Uterus (tissue), 2 donors: ENCODE data around the gene REEP5.

Experiments
- POLR2A ChIP-seq, 2 donors: fragments of 450-650 bp; IDR thresholded peaks; one replicate each; pipeline ENCODE4 v1.6.1; 2016; ENCODE audit warnings: antibody characterized with exemption in 2 of 2, mild to moderate bottlenecking in 1 of 2, moderate library complexity in 1 of 2
- TF ChIP-seq, protein P1 (sequence below), 4 experiments: fragments of 200-600 bp in 2 of 4; fragments of 450-650 bp in 2 of 4; sonication (generic) in 2 of 4; IDR thresholded peaks; one replicate each; pipeline ENCODE4 v1.5.1; 2016 to 2019; ENCODE audit warnings: antibody characterized with exemption in 4 of 4, mild to moderate bottlenecking in 2 of 4, moderate library complexity in 1 of 4

DNA sequence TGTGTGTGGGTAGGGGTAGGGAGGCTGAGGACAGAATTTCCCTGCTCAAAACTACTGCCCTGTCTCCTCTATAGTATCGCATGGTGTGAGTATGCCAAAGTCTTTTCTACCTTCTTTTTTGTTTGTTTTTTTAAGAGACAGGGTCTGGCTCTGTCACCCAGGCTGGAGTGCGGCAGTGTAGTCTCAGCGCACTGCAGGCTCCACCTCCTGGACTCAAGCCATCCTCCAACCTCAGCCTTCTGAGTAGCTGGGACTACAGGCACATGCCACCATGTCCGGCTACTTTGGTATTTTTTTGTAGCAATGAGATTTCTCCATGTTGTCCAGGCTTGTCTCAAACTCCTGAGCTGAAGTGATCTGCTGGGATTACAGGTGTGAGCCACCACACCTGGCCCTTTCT lies 58.5 kb downstream of the REEP5 start:
- TF ChIP-seq, protein P1, sequence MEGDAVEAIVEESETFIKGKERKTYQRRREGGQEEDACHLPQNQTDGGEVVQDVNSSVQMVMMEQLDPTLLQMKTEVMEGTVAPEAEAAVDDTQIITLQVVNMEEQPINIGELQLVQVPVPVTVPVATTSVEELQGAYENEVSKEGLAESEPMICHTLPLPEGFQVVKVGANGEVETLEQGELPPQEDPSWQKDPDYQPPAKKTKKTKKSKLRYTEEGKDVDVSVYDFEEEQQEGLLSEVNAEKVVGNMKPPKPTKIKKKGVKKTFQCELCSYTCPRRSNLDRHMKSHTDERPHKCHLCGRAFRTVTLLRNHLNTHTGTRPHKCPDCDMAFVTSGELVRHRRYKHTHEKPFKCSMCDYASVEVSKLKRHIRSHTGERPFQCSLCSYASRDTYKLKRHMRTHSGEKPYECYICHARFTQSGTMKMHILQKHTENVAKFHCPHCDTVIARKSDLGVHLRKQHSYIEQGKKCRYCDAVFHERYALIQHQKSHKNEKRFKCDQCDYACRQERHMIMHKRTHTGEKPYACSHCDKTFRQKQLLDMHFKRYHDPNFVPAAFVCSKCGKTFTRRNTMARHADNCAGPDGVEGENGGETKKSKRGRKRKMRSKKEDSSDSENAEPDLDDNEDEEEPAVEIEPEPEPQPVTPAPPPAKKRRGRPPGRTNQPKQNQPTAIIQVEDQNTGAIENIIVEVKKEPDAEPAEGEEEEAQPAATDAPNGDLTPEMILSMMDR (IDR thresholded peaks at IDR 0.05) = no peak
- no peak for TF ChIP-seq POLR2A (IDR thresholded peaks at IDR 0.05)
